B cell (primary cell): ENCODE data around the gene ACTL8. TPM values are rescaled to one million over a fixed set of nuclear protein-coding genes. Genes with fewer than 3 reads are reported as not detected.

ENCODE experiments used
- ATAC-seq: fragments of 200-7000 bp; cut with Tn5 transposase; one replicate; pipeline ENCODE4 v1.10.0; 2021; ENCODE audit warnings: low read depth, mild to moderate bottlenecking, moderate number of reproducible peaks, moderate library complexity
- CTCF ChIA-PET: fragments of 350-600 bp; sonication (Branson Sonifier 250); formaldehyde crosslinking; loops from one replicate; lab custom pipeline; 2021; ENCODE audit warnings: antibody characterized with exemption, inconsistent platforms; lab: Charles Lee
- POLR2A ChIA-PET: fragments of 350-600 bp; sonication (Branson Sonifier 250); formaldehyde crosslinking; loops from one replicate; lab custom pipeline; 2021; ENCODE audit warnings: antibody characterized with exemption; lab: Charles Lee
- DNase-seq: peaks from one replicate; pipeline ENCODE4 v3.0.0; 2013
- H2AFZ ChIP-seq: 2 replicates; pipeline ENCODE4 v1.6.1; 2012; ENCODE audit warnings: mild to moderate bottlenecking, low read depth, low read length; ENCODE audit not compliant: insufficient read depth, poor library complexity, severe bottlenecking
- H3K27ac ChIP-seq, 2 donors: 1 replicate in 1 of 2; 2 replicates in 1 of 2; pipeline ENCODE4 v1.5.1; 2012 to 2013; ENCODE audit warnings: low read length in 2 of 2, mild to moderate bottlenecking in 2 of 2, moderate library complexity in 1 of 2
- H3K27me3 ChIP-seq, 4 experiments: fragments of 200-600 bp in 1 of 4; sonication (generic) in 1 of 4; replicated peaks in 1 of 4; 1 replicate in 2 of 4; 2 replicates in 2 of 4; pipeline versions ENCODE4 v1.6.1 to v1.7.0; 2013 to 2016; ENCODE audit warnings: low read length in 3 of 4, mild to moderate bottlenecking in 2 of 4, mixed read lengths in 1 of 4, moderate library complexity in 1 of 4; ENCODE audit not compliant: insufficient read depth in 4 of 4, control insufficient read depth in 3 of 4; ENCODE audit errors: control extremely low read depth in 1 of 4
- H3K36me3 ChIP-seq, 2 experiments: replicated peaks in 1 of 2; 1 replicate in 1 of 2; 2 replicates in 1 of 2; pipeline versions ENCODE4 v1.6.1 to v1.7.1; 2013; ENCODE audit warnings: low read length in 1 of 2; ENCODE audit not compliant: insufficient read depth in 2 of 2, control insufficient read depth in 1 of 2; ENCODE audit errors: control extremely low read depth in 1 of 2, extremely low read depth in 1 of 2
- H3K4me1 ChIP-seq, 2 donors: fragments of 200-600 bp in 1 of 2; sonication (generic) in 1 of 2; 1 replicate in 1 of 2; 2 replicates in 1 of 2; pipeline versions ENCODE4 v1.5.1 to v1.6.1; 2013 to 2017; ENCODE audit warnings: low read length in 2 of 2; ENCODE audit not compliant: control insufficient read depth in 2 of 2, insufficient read depth in 2 of 2
- H3K4me2 ChIP-seq: replicated peaks from 2 replicates; pipeline ENCODE3; 2012; ENCODE audit warnings: mild to moderate bottlenecking, low read depth, low read length; ENCODE audit not compliant: poor library complexity, severe bottlenecking
- H3K4me3 ChIP-seq, 5 experiments: fragments of 200-600 bp in 1 of 5; sonication (generic) in 1 of 5; 1 replicate in 3 of 5; 2 replicates in 2 of 5; pipeline versions ENCODE4 v1.5.1 to v1.7.0; 2011 to 2016; ENCODE audit warnings: low read length in 4 of 5, mild to moderate bottlenecking in 4 of 5, low read depth in 2 of 5, control low read depth in 1 of 5, moderate library complexity in 1 of 5; ENCODE audit not compliant: insufficient read depth in 1 of 5; ENCODE audit errors: control extremely low read depth in 1 of 5, extremely low read depth in 1 of 5
- H3K79me2 ChIP-seq: fragments of 200-600 bp; sonication (generic); one replicate; pipeline ENCODE4 v1.6.0; 2016; ENCODE audit warnings: low read length; ENCODE audit not compliant: control insufficient read depth, insufficient read depth
- H3K9ac ChIP-seq: fragments of 200-600 bp; sonication (generic); 2 replicates; pipeline ENCODE4 v1.6.1; 2017; ENCODE audit warnings: mild to moderate bottlenecking, low read length, moderate library complexity
- H3K9me3 ChIP-seq, 3 donors: one replicate each; pipeline versions ENCODE4 v1.6.1 to v1.7.1; 2013; ENCODE audit warnings: low read length in 2 of 3; ENCODE audit not compliant: control insufficient read depth in 2 of 3, insufficient read depth in 1 of 3; ENCODE audit errors: control extremely low read depth in 1 of 3
- H4K20me1 ChIP-seq: 2 replicates; pipeline ENCODE4 v1.6.0; 2012; ENCODE audit warnings: mild to moderate bottlenecking, low read length; ENCODE audit not compliant: insufficient read depth, control insufficient read depth, poor library complexity, severe bottlenecking
- H3K27ac Mint-ChIP-seq: one replicate; pipeline ENCODE4 v1.8.0; 2021; ENCODE audit warnings: mixed read lengths
- H3K27me3 Mint-ChIP-seq: one replicate; pipeline ENCODE4 v1.8.0; 2021; ENCODE audit warnings: mixed read lengths
- H3K4me1 Mint-ChIP-seq: one replicate; pipeline ENCODE4 v1.8.0; 2021; ENCODE audit warnings: mixed read lengths
- H3K4me3 Mint-ChIP-seq: one replicate; pipeline ENCODE4 v1.8.0; 2021; ENCODE audit warnings: mixed read lengths
- H3K9me3 Mint-ChIP-seq: one replicate; pipeline ENCODE4 v1.8.0; 2022; ENCODE audit warnings: mixed read lengths; ENCODE audit not compliant: insufficient read depth
- CTCF ChIP-seq: fragments of 200-600 bp; IDR thresholded peaks from one replicate; pipeline ENCODE4 v1.8.0; 2022; ENCODE audit warnings: antibody characterized with exemption, mild to moderate bottlenecking
- EZH2 ChIP-seq: IDR thresholded peaks from 2 replicates; pipeline ENCODE4 v1.6.1; 2012; ENCODE audit warnings: borderline replicate concordance, low read depth, mild to moderate bottlenecking, moderate library complexity, low read length; ENCODE audit not compliant: insufficient read depth, poor library complexity, severe bottlenecking
- WGBS: methylation state at CpG from one replicate; pipeline ENCODE4 v1.1.5; 2013; ENCODE audit warnings: missing lambda C conversion rate; ENCODE audit not compliant: insufficient coverage; 5-methylcytosine and 5-hydroxymethylcytosine counted together
- intact Hi-C: fragments of 100-400 bp; cut with micrococcal nuclease; formaldehyde crosslinking; loops from one replicate; pipeline ENCODE4 v1.10.0; 2022
- polyA plus RNA-seq: library from polyadenylated mRNA; depleted of rRNA; stranded (reverse); fragments of >200 nt; gene quantifications from 2 replicates; pipeline ENCODE4 v1.2.3, GENCODE V29; 2012
- total RNA-seq, 2 donors: library from RNA; stranded (reverse); fragments of 120-200 nt in 1 of 2; gene quantifications; 1 replicate in 1 of 2; 2 replicates in 1 of 2; pipeline versions ENCODE4 v1.2.3 to v1.2.4, GENCODE V29; 2013 to 2022

The ACTL8 gene
- total and polyA plus RNA-seq, 2 donors (not counting 1 experiment from before 2014, with no cell fraction given), result not detected

GRCh38 chr1:17752356-17752755 lies 2.8 kb upstream of the ACTL8 start:
- no peaks in the 10 kb centered on the region for H3K4me1 Mint-ChIP-seq
- WGBS, result 88% methylated on average over 1 of the region's 4 CpGs
- peaks cover 6% of the 10 kb centered on the region for H3K9me3 Mint-ChIP-seq

GRCh38 chr1:17757426-17757825 lies 2.3 kb downstream of the ACTL8 start:
- ATAC-seq (no peak), DNase-seq (no peak)
- Histone ChIP-seq H4K20me1 (no peaks in the 10 kb centered on the region), H3K36me3 (no peaks in the 10 kb centered on the region), H3K9me3 (peaks cover 0 to 65% (median 51%) of the 10 kb centered on the region in 3 donors), H3K9ac (no peak overlapping the region), H3K4me3 (no peak overlapping the region), H3K4me1 (no peaks in the 10 kb centered on the region), H3K27me3 (no peaks in the 10 kb centered on the region), H2AFZ (no peak overlapping the region), H3K27ac (no peak overlapping the region), H3K4me2 (no peak overlapping the region), H3K79me2 (no peaks in the 10 kb centered on the region)
- TF ChIP-seq CTCF (no peak), EZH2 (no peak)
- intact Hi-C loops, result no loop called here
- ChIA-PET POLR2A (no interaction called here), CTCF (no interaction called here)
- Mint-ChIP-seq H3K27ac (no peak overlapping the region), H3K27me3 (no peaks in the 10 kb centered on the region), H3K9me3 (peaks cover 21% of the 10 kb centered on the region), H3K4me3 (no peak overlapping the region), H3K4me1 (no peaks in the 10 kb centered on the region)
- 88% methylated on average over 4 of the region's 6 CpGs for WGBS

More at GRCh38 chr1:17752356-17752755, 2.8 kb upstream of the ACTL8 start:
- H3K36me3 ChIP-seq, result no peaks in the 10 kb centered on the region
- Mint-ChIP-seq H3K27ac (no peak overlapping the region), H3K27me3 (peaks cover 5% of the 10 kb centered on the region), H3K4me3 (no peak overlapping the region)
- no peak overlapping the region for H3K4me2 ChIP-seq
- peaks cover 0 to 32% (median 30%) of the 10 kb centered on the region in 3 donors for H3K9me3 ChIP-seq
- no peak overlapping the region for H3K27ac ChIP-seq
- ATAC-seq, result no peak
- H4K20me1 ChIP-seq, result no peaks in the 10 kb centered on the region
- no peak for DNase-seq
- intact Hi-C loops, result no loop called here
- H3K9ac ChIP-seq, result no peak overlapping the region
- no peaks in the 10 kb centered on the region for H3K4me1 ChIP-seq
- H2AFZ ChIP-seq, result no peak overlapping the region
- H3K79me2 ChIP-seq, result no peaks in the 10 kb centered on the region
- TF ChIP-seq CTCF (no peak), EZH2 (no peak)
- H3K27me3 ChIP-seq, result no peaks in the 10 kb centered on the region
- POLR2A ChIA-PET, result no interaction called here
- H3K4me3 ChIP-seq, result no peak overlapping the region
- CTCF ChIA-PET, result no interaction called here
